ENCODE results near the gene XNDC1N. TPM values are rescaled to one million over a fixed set of nuclear protein-coding genes. Genes with fewer than 3 reads are reported as not detected.

XNDC1N gene
- total and polyA plus RNA-seq, 9 of the 15 experiments (the other 6 are each of a cell fraction or from before 2014, with no cell fraction given): 6.8 to 11.4 (median 9.7) TPM

GRCh38 chr11:71951741-71952310 is 23.4 kb upstream of the XNDC1N start:
- CTCF ChIA-PET (ENCODE audit: low intra/inter-chr PET ratio): no interaction called here
- 90% methylated on average over 4 of the region's 4 CpGs for WGBS (ENCODE audit: insufficient coverage, low coverage, missing lambda C conversion rate)

GRCh38 chr11:71949034-71949433 is 20.6 kb upstream of the XNDC1N start:
- DNase-seq (ENCODE audit: extremely low read depth in 1 of 4, low spot score in 3 of 4) (no peak), FAIRE-seq (no peak), ATAC-seq (peak; percentile 18; the same call in 2 of the 3 replicates)
- Histone ChIP-seq H3K4me3 (no peak overlapping the region), H3K9me1 (ENCODE audit: control insufficient read depth, insufficient read depth, low read length) (no peaks in the 10 kb centered on the region), H3K36me3 (ENCODE audit: control insufficient read depth, insufficient read depth, low read length) (peaks cover 8% of the 10 kb centered on the region; the same call in 2 of the 3 replicates), H3K27me3 (ENCODE audit: control insufficient read depth in 2 of 2, insufficient read depth in 2 of 2, low read length in 2 of 2) (no peaks in the 10 kb centered on the region), H2AFZ (ENCODE audit: low read depth, low read length) (no peak overlapping the region), H3K27ac (ENCODE audit: extremely low read depth, low read depth, low read length) (peak overlapping the region; percentile 66), H4K20me1 (replicated peaks; ENCODE audit: control insufficient read depth, insufficient read depth, low read length) (peaks cover 21% of the 10 kb centered on the region; the same call in 1 of the 2 replicates), H3K79me2 (ENCODE audit: control insufficient read depth, insufficient read depth, low read length) (peaks cover 67% of the 10 kb centered on the region), H3K4me1 (replicated peaks in 1 of 2; ENCODE audit: control insufficient read depth in 2 of 2, insufficient read depth in 2 of 2, low read length in 2 of 2) (peaks cover 24 to 30% of the 10 kb centered on the region in 2 experiments), H3K9ac (ENCODE audit: insufficient read depth in 1 of 2, low read depth in 2 of 2, low read length in 2 of 2) (peak overlapping the region in 1 of 2 experiments; percentile 74; a peak in 1 of 4 replicates), H3K4me2 (ENCODE audit: insufficient read depth, low read length) (no peak overlapping the region), H3K9me3 (replicated peaks; ENCODE audit: control insufficient read depth, insufficient read depth, low read depth, low read length) (no peaks in the 10 kb centered on the region)
- intact Hi-C loops (cut with micrococcal nuclease) (no loop called here), in situ Hi-C loops (cut with MboI) (no loop called here)
- 20% methylated on average over 6 of the region's 6 CpGs for WGBS (ENCODE audit: insufficient coverage, low coverage, missing lambda C conversion rate)
- POLR2A ChIA-PET: interaction anchor here (1.3 to 2.2 kb wide), 4 partner anchors 9 to 20 kb away, joined by 4 to 11 read pairs (median 8); partner anchors contain the start of genes RNF121 and XNDC1N
- peak; percentile 60 for TF ChIP-seq BHLHE40 (IDR thresholded peaks at IDR 0.05; ENCODE audit: low read length)
- no peak for TF ChIP-seq SRSF7 (optimal IDR thresholded peaks at IDR 0.05; ENCODE audit: low read depth, low read length)
- peak; percentile 4; the same call in 1 of the 2 replicates for TF ChIP-seq ZNF121 (CRISPR knock-in tag; conservative IDR thresholded peaks at IDR 0.05)
- CTCF ChIA-PET (ENCODE audit: low intra/inter-chr PET ratio): no interaction called here
- no TSS peak for BruUV-seq (replicated peaks)

More at GRCh38 chr11:71951741-71952310, 23.4 kb upstream of the XNDC1N start:
- no peak overlapping the region for H3K9ac ChIP-seq (ENCODE audit: insufficient read depth in 1 of 2, low read depth in 2 of 2, low read length in 2 of 2)
- no peak overlapping the region for H2AFZ ChIP-seq (ENCODE audit: low read depth, low read length)
- no TSS peak for BruUV-seq (replicated peaks)
- H3K27me3 ChIP-seq (ENCODE audit: control insufficient read depth in 2 of 2, insufficient read depth in 2 of 2, low read length in 2 of 2): no peaks in the 10 kb centered on the region
- intact Hi-C loops (cut with micrococcal nuclease) (no loop called here), in situ Hi-C loops (cut with MboI) (no loop called here)
- H4K20me1 ChIP-seq (replicated peaks; ENCODE audit: control insufficient read depth, insufficient read depth, low read length): peaks cover 32% of the 10 kb centered on the region; the same call in 1 of the 2 replicates
- H3K27ac ChIP-seq (ENCODE audit: extremely low read depth, low read depth, low read length): no peak overlapping the region
- no peak for ATAC-seq
- no peaks in the 10 kb centered on the region for H3K9me1 ChIP-seq (ENCODE audit: control insufficient read depth, insufficient read depth, low read length)
- H3K4me2 ChIP-seq (ENCODE audit: insufficient read depth, low read length): no peak overlapping the region
- no peak overlapping the region for H3K4me3 ChIP-seq
- no peaks in the 10 kb centered on the region for H3K9me3 ChIP-seq (replicated peaks; ENCODE audit: control insufficient read depth, insufficient read depth, low read depth, low read length)
- DNase-seq (ENCODE audit: extremely low read depth in 1 of 4, low spot score in 3 of 4): no peak
- POLR2A ChIA-PET: no interaction called here
- peaks cover 86% of the 10 kb centered on the region for H3K79me2 ChIP-seq (ENCODE audit: control insufficient read depth, insufficient read depth, low read length)
- peaks cover 21 to 28% of the 10 kb centered on the region in 2 experiments for H3K4me1 ChIP-seq (replicated peaks in 1 of 2; ENCODE audit: control insufficient read depth in 2 of 2, insufficient read depth in 2 of 2, low read length in 2 of 2)
- TF ChIP-seq POLR3G (IDR thresholded peaks at IDR 0.05; ENCODE audit: extremely low read depth, insufficient read length, insufficient replicate concordance) (no peak), KDM1A (IDR thresholded peaks at IDR 0.05) (no peak), ZNF121 (CRISPR knock-in tag; conservative IDR thresholded peaks at IDR 0.05) (0 out of 2 replicates have a peak, but pooled peaks have one; percentile 2), ELF4 (CRISPR knock-in tag; IDR thresholded peaks at IDR 0.05) (no peak)
- H3K36me3 ChIP-seq (ENCODE audit: control insufficient read depth, insufficient read depth, low read length): peaks cover 4% of the 10 kb centered on the region; the same call in 2 of the 3 replicates
- no peak for FAIRE-seq
